ENCODE measurements around the gene TM6SF1.
"Not testable (repeated sequence)": the region's sequence is repeated elsewhere in the genome, so short reads cannot be mapped to it uniquely, and the experiment has no call there.

Gene TM6SF1

DNA sequence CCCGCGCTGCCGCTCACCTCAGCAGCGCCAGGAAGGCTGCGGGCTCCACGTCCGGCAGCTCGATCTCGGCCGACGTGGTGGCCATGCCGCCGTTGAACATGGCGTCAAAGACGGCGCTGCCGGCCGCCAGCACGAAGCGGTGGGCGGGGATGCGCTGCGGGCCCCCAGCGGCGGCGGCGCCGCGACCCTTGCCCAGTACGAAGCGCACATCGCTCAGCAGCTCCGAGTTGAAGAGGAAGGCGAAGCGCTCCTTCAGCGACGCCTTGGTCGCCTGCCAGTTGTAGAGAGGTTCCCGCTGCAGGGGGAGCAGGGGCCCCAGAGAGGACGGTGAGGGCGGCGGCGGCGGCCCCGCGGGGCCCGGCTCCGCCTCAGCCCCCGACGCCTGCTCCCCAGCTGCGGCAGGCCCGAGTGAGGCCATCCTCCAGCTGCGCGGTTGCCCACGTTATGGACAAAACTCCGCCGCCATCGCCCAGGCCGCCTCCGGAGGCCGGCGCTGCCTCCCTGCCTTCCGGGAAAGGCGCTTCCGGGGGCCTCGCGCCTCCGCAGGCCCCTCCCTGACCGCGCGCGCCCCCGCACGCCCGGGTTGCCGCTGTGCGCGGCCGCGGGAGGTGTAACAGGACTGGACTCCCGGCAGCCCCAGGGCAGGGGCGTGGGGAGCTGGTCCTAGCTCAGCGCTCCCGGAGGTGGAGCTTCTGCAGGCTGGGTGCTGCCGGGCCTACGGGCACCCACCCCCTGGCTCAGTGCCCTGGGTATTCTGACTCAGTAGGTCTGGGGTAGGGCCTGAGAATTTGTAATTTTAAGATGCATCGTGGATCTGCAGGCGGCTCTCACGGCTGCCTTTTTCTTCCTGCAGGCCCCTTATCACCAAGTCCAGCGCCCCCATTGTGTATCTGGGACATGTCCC lies 40.5 kb upstream of the TM6SF1 start, which contains the start of gene BTBD1:
BTBD1 (minus strand) TSS at position 519 of the 904 bp plus-strand sequence; CDS start at position 418, 101 bp downstream.
- Histone ChIP-seq H3K79me2 (ENCODE audit: low read length) (peaks cover 51% of the 10 kb centered on the region), H3K4me2 (ENCODE audit: low read length) (peak within 1 kb of the TSS; percentile 97), H3K4me1 (ENCODE audit: low read length) (peaks cover 47% of the 10 kb centered on the region), H3K9me3 (ENCODE audit: insufficient read depth, low read length) (no peaks in the 10 kb centered on the region), H3K4me3 (ENCODE audit: low read length) (peak within 1 kb of the TSS; percentile 84), H3K27ac (ENCODE audit: low read length) (peak within 1 kb of the TSS; percentile 75), H3K27me3 (ENCODE audit: low read depth, low read length) (no peaks in the 10 kb centered on the region), H3K9ac (ENCODE audit: low read length) (peak within 1 kb of the TSS; percentile 90), H2AFZ (ENCODE audit: low read depth, low read length) (peak within 1 kb of the TSS; percentile 55), H4K20me1 (ENCODE audit: insufficient read depth, low read length) (peaks cover 38% of the 10 kb centered on the region), H3K36me3 (replicated peaks; ENCODE audit: low read depth, low read length) (peaks cover 9% of the 10 kb centered on the region)
- TF ChIP-seq, protein P1, sequence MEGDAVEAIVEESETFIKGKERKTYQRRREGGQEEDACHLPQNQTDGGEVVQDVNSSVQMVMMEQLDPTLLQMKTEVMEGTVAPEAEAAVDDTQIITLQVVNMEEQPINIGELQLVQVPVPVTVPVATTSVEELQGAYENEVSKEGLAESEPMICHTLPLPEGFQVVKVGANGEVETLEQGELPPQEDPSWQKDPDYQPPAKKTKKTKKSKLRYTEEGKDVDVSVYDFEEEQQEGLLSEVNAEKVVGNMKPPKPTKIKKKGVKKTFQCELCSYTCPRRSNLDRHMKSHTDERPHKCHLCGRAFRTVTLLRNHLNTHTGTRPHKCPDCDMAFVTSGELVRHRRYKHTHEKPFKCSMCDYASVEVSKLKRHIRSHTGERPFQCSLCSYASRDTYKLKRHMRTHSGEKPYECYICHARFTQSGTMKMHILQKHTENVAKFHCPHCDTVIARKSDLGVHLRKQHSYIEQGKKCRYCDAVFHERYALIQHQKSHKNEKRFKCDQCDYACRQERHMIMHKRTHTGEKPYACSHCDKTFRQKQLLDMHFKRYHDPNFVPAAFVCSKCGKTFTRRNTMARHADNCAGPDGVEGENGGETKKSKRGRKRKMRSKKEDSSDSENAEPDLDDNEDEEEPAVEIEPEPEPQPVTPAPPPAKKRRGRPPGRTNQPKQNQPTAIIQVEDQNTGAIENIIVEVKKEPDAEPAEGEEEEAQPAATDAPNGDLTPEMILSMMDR (IDR thresholded peaks at IDR 0.05; ENCODE audit: low read depth, low read length), result peak; percentile 26; the same call in 1 of the 2 replicates
- no peak for TF ChIP-seq EZH2phosphoT487 (IDR thresholded peaks at IDR 0.05; ENCODE audit: low read depth)

- H3K9ac ChIP-seq (ENCODE audit: low read length), result peak overlapping the region; percentile 90
- H2AFZ ChIP-seq (ENCODE audit: low read depth, low read length), result peak overlapping the region; percentile 53
- peak overlapping the region; percentile 95 for H3K4me2 ChIP-seq (ENCODE audit: low read length)
- H3K27ac ChIP-seq (ENCODE audit: low read length), result peak overlapping the region; percentile 73
- peaks cover 44% of the 10 kb centered on the region for H3K79me2 ChIP-seq (ENCODE audit: low read length)
- peaks cover 41% of the 10 kb centered on the region for H3K4me1 ChIP-seq (ENCODE audit: low read length)
- TF ChIP-seq, protein P1 (IDR thresholded peaks at IDR 0.05; ENCODE audit: low read depth, low read length), result no peak
- no peak for TF ChIP-seq EZH2phosphoT487 (IDR thresholded peaks at IDR 0.05; ENCODE audit: low read depth)
- H3K9me3 ChIP-seq (ENCODE audit: insufficient read depth, low read length), result no peaks in the 10 kb centered on the region
- peak overlapping the region; percentile 84 for H3K4me3 ChIP-seq (ENCODE audit: low read length)
- H4K20me1 ChIP-seq (ENCODE audit: insufficient read depth, low read length), result peaks cover 32% of the 10 kb centered on the region
- H3K27me3 ChIP-seq (ENCODE audit: low read depth, low read length), result no peaks in the 10 kb centered on the region
- H3K36me3 ChIP-seq (replicated peaks; ENCODE audit: low read depth, low read length), result peaks cover 4% of the 10 kb centered on the region
Measured at GRCh38 chr15:83067638-83067962, 39.8 kb upstream of the TM6SF1 start.

DNA sequence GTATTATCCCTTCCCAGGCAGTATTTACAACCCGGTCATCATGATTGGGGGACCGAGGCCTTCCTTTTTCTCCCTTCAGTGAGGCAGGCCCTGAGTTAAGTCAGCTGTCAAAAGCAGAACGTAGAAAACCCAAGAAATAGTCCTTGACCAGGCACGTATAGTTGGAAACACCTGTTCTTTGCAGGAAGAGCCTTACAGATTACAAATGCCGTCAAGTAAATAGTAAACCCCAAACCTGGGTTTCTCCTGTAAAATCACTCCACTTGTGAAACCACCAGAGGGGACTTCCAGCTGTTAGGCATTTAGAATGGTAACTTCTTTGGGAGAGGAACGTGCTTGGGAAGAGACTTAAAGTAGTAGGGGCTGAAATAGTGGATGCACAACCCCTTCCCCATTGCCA lies 39.4 kb upstream of the TM6SF1 start:
- Histone ChIP-seq H4K20me1 (ENCODE audit: insufficient read depth, low read length) (peaks cover 28% of the 10 kb centered on the region), H3K9ac (ENCODE audit: low read length) (peak overlapping the region; percentile 90), H3K36me3 (replicated peaks; ENCODE audit: low read depth, low read length) (peaks cover 4% of the 10 kb centered on the region), H2AFZ (ENCODE audit: low read depth, low read length) (peak overlapping the region; percentile 53), H3K4me2 (ENCODE audit: low read length) (peak overlapping the region; percentile 95), H3K27me3 (ENCODE audit: low read depth, low read length) (no peaks in the 10 kb centered on the region), H3K27ac (ENCODE audit: low read length) (peak overlapping the region; percentile 73), H3K4me1 (ENCODE audit: low read length) (peaks cover 37% of the 10 kb centered on the region), H3K4me3 (ENCODE audit: low read length) (peak overlapping the region; percentile 84), H3K9me3 (ENCODE audit: insufficient read depth, low read length) (peaks cover 1% of the 10 kb centered on the region; the same call in 1 of the 2 replicates), H3K79me2 (ENCODE audit: low read length) (peaks cover 40% of the 10 kb centered on the region)
- TF ChIP-seq, protein P1 (IDR thresholded peaks at IDR 0.05; ENCODE audit: low read depth, low read length), result no peak
- no peak for TF ChIP-seq EZH2phosphoT487 (IDR thresholded peaks at IDR 0.05; ENCODE audit: low read depth)

DNA sequence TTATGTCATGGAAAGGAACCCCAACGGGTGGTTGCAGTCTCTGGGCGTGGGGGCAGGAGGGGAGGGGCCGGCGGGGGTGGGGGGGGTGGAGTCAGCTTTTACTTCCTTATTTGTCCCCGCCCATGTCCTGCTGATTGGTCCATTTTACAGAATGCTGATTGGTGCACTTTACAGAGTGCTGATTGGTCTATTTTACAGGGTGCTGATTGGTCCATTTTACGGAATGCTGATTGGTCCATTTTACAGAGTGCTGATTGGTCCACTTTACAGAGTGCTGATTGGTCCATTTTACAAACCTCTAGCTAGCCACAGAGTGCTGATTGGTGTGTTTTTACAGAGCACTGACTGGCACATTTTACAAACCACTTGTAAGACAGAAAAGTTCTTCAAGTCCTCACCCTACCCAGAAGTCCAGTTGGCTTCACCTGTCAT lies 38.2 kb upstream of the TM6SF1 start:
- peaks cover 28% of the 10 kb centered on the region for H3K79me2 ChIP-seq (ENCODE audit: low read length)
- H2AFZ ChIP-seq (ENCODE audit: low read depth, low read length); H3K27ac ChIP-seq (ENCODE audit: low read length); H3K36me3 ChIP-seq (replicated peaks; ENCODE audit: low read depth, low read length); H3K9me3 ChIP-seq (ENCODE audit: insufficient read depth, low read length); H3K27me3 ChIP-seq (ENCODE audit: low read depth, low read length); H3K4me3 ChIP-seq (ENCODE audit: low read length); H3K4me2 ChIP-seq (ENCODE audit: low read length); H3K9ac ChIP-seq (ENCODE audit: low read length): not testable (repeated sequence)
- H3K4me1 ChIP-seq (ENCODE audit: low read length), result peaks cover 25% of the 10 kb centered on the region
- H4K20me1 ChIP-seq (ENCODE audit: insufficient read depth, low read length), result peaks cover 16% of the 10 kb centered on the region

Data from OCI-LY3 (cell line).